Natural killer cell (primary cell): ENCODE data around the gene ZMIZ1. TPM values are rescaled to one million over a fixed set of nuclear protein-coding genes. Genes with fewer than 3 reads are reported as not detected.

ENCODE experiments used
- ATAC-seq, 3 donors: fragments of 150-1000 bp in 2 of 3; fragments of 200-7000 bp in 1 of 3; cut with Tn5 transposase; 1 replicate in 1 of 3; 2 replicates in 2 of 3; pipeline ENCODE4 v1.10.0; 2021; ENCODE audit warnings: mild to moderate bottlenecking in 2 of 3, moderate library complexity in 2 of 3
- DNase-seq, 2 donors: peaks; one replicate each; pipeline versions ENCODE4 v3.0.0 to v3.0.0-alpha.2; 2013 to 2021; ENCODE audit warnings: mixed read lengths in 1 of 2
- H3K27ac ChIP-seq: one replicate; pipeline ENCODE4 v1.5.1; 2013; ENCODE audit warnings: mild to moderate bottlenecking, low read length
- H3K27me3 ChIP-seq: one replicate; pipeline ENCODE4 v1.6.1; 2013; ENCODE audit warnings: low read length; ENCODE audit not compliant: control insufficient read depth, insufficient read depth
- H3K36me3 ChIP-seq: one replicate; pipeline ENCODE4 v1.6.1; 2013; ENCODE audit warnings: low read length; ENCODE audit not compliant: control insufficient read depth, insufficient read depth
- H3K4me1 ChIP-seq: one replicate; pipeline ENCODE4 v1.6.1; 2013; ENCODE audit warnings: low read length; ENCODE audit not compliant: control insufficient read depth, insufficient read depth
- H3K4me3 ChIP-seq: one replicate; pipeline ENCODE4 v1.5.1; 2013; ENCODE audit warnings: low read length
- H3K9me3 ChIP-seq: one replicate; pipeline ENCODE4 v1.6.1; 2013; ENCODE audit warnings: low read length; ENCODE audit not compliant: control insufficient read depth, insufficient read depth
- H3K27ac Mint-ChIP-seq, 2 donors: one replicate each; pipeline ENCODE4 v1.8.0; 2022; ENCODE audit warnings: mild to moderate bottlenecking in 2 of 2, mixed read lengths in 2 of 2, moderate library complexity in 1 of 2
- H3K27me3 Mint-ChIP-seq, 2 donors: one replicate each; pipeline ENCODE4 v1.8.0; 2022; ENCODE audit warnings: low read depth in 2 of 2, mixed read lengths in 2 of 2
- H3K36me3 Mint-ChIP-seq: one replicate; pipeline ENCODE4 v1.8.0; 2022; ENCODE audit warnings: mixed read lengths
- H3K4me1 Mint-ChIP-seq, 2 donors: one replicate each; pipeline ENCODE4 v1.8.0; 2022; ENCODE audit warnings: mixed read lengths in 2 of 2
- H3K4me3 Mint-ChIP-seq: one replicate; pipeline ENCODE4 v1.8.0; 2022; ENCODE audit warnings: mild to moderate bottlenecking, moderate library complexity, mixed read lengths
- H3K9me3 Mint-ChIP-seq, 2 donors: one replicate each; pipeline ENCODE4 v1.8.0; 2022; ENCODE audit warnings: mixed read lengths in 2 of 2
- WGBS: methylation state at CpG from one replicate; pipeline ENCODE4 v1.1.7; 2013; ENCODE audit warnings: missing lambda C conversion rate; ENCODE audit not compliant: insufficient coverage; 5-methylcytosine and 5-hydroxymethylcytosine counted together
- intact Hi-C: fragments of 100-400 bp; cut with micrococcal nuclease; formaldehyde crosslinking; loops from one replicate; pipeline ENCODE4 v1.14.2; 2022
- total RNA-seq, 4 donors: library from RNA; stranded (reverse); fragments of 120-200 nt in 1 of 4; gene quantifications; one replicate each; pipeline versions ENCODE4 v1.2.3 to v1.2.4, GENCODE V29; 2013 to 2022
- TF ChIP-seq, protein P1 (sequence below): fragments of 200-600 bp; IDR thresholded peaks from one replicate; pipeline ENCODE4 v1.8.0; 2022; ENCODE audit warnings: antibody characterized with exemption

Gene ZMIZ1
- total RNA-seq, 3 donors from 2014 or later (not counting 1 experiment from before 2014, with no cell fraction given) = 36.5 to 51.5 (median 37.9) TPM

DNA sequence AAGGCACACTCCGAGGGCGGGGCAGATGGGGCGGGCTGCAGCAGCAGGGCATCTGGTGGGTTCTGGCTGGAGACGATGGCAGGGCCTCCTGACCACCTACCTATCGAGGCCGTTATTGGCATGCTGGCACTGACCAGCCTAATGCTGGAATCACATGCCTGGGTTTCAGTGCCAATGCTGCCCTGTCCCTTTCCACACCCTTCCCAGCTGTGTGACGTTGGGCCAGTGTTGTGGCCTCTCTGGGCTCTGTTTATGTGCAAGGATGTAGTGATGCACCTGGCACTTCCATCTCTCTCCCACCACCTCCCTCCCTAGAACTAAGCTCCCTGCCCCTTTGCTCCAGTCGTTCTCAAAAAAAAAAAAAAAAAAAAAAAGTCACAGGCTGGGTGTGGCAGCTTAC, 132.9 kb downstream of the ZMIZ1 start:
- Mint-ChIP-seq H3K36me3 (no peaks in the 10 kb centered on the region), H3K4me1 (peaks cover 0 to 9% of the 10 kb centered on the region in 2 donors), H3K4me3 (no peak overlapping the region), H3K9me3 (no peaks in the 10 kb centered on the region), H3K27me3 (no peaks in the 10 kb centered on the region), H3K27ac (no peak overlapping the region)
- WGBS = 91% methylated on average over 8 of the region's 8 CpGs
- Histone ChIP-seq H3K4me1 (peaks cover 4% of the 10 kb centered on the region), H3K27ac (no peak overlapping the region), H3K4me3 (no peak overlapping the region), H3K9me3 (no peaks in the 10 kb centered on the region), H3K36me3 (no peaks in the 10 kb centered on the region), H3K27me3 (no peaks in the 10 kb centered on the region)
- DNase-seq (no peak), ATAC-seq (no peak)
- TF ChIP-seq, protein P1, sequence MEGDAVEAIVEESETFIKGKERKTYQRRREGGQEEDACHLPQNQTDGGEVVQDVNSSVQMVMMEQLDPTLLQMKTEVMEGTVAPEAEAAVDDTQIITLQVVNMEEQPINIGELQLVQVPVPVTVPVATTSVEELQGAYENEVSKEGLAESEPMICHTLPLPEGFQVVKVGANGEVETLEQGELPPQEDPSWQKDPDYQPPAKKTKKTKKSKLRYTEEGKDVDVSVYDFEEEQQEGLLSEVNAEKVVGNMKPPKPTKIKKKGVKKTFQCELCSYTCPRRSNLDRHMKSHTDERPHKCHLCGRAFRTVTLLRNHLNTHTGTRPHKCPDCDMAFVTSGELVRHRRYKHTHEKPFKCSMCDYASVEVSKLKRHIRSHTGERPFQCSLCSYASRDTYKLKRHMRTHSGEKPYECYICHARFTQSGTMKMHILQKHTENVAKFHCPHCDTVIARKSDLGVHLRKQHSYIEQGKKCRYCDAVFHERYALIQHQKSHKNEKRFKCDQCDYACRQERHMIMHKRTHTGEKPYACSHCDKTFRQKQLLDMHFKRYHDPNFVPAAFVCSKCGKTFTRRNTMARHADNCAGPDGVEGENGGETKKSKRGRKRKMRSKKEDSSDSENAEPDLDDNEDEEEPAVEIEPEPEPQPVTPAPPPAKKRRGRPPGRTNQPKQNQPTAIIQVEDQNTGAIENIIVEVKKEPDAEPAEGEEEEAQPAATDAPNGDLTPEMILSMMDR = no peak
- intact Hi-C loops = no loop called here

DNA sequence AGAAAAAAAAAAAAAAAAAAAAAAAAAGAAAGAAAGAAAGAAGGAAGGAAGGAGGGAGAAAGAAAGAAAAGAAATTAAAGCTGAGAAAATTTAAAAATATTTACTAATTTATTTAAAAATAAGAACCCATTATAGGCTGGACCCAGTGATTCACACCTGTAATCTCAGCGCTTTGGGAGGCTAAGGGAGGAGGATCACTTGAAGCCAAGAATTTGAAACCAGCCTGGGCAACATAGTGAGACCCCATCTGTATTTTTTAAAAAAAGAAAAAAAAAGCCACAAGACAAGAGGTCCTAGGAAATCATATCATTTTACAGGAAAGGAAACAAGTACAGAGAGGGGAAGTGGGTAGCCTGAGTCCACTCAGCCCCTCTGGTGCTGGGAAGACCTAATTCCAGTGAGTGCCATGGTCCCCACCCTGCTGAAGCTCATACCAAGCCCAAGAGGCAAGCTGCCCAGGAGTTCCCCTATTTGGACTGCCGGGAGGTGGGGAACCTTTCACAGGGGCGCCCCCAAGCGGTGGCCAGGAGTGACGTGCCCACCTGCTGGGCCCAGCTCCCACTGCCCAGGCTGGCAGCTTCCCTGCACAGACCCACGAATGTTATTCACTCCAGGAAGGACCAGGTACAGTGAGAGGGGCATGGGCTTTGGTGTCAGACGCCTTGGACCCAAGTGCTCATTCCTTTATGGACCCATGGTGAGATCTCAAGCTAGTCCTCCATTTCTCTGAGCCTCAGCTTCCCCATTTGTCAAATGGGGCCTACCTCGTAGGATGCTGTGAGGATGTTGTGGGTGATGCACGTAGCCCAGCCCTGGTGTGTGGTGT, 133.6 kb downstream of the ZMIZ1 start:
- Mint-ChIP-seq H3K27ac (no peak overlapping the region), H3K36me3 (no peaks in the 10 kb centered on the region), H3K27me3 (no peaks in the 10 kb centered on the region), H3K4me3 (no peak overlapping the region), H3K4me1 (peaks cover 0 to 9% of the 10 kb centered on the region in 2 donors), H3K9me3 (no peaks in the 10 kb centered on the region)
- intact Hi-C loops = no loop called here
- Histone ChIP-seq H3K9me3 (no peaks in the 10 kb centered on the region), H3K36me3 (no peaks in the 10 kb centered on the region), H3K27ac (no peak overlapping the region), H3K4me1 (no peaks in the 10 kb centered on the region), H3K27me3 (no peaks in the 10 kb centered on the region), H3K4me3 (no peak overlapping the region)
- peak in 1 of 2 donors; percentile 51 for DNase-seq
- WGBS = 62% methylated on average over 8 of the region's 9 CpGs
- peak in 1 of 3 donors; percentile 46 for ATAC-seq
- TF ChIP-seq, protein P1 = peak; percentile 15

- H3K4me3 ChIP-seq = no peak overlapping the region
- WGBS = 90% methylated on average over 13 of the region's 13 CpGs
- no peaks in the 10 kb centered on the region for H3K36me3 Mint-ChIP-seq
- no peak overlapping the region for H3K4me3 Mint-ChIP-seq
- H3K4me1 ChIP-seq = no peaks in the 10 kb centered on the region
- no peak overlapping the region for H3K27ac Mint-ChIP-seq
- H3K27me3 Mint-ChIP-seq = no peaks in the 10 kb centered on the region
- ATAC-seq = no peak
- no peaks in the 10 kb centered on the region for H3K36me3 ChIP-seq
- DNase-seq = no peak
- TF ChIP-seq, protein P1 = no peak
- no peaks in the 10 kb centered on the region for H3K27me3 ChIP-seq
- peaks cover 0 to 9% of the 10 kb centered on the region in 2 donors for H3K4me1 Mint-ChIP-seq
- H3K9me3 Mint-ChIP-seq = no peaks in the 10 kb centered on the region
- intact Hi-C loops = no loop called here
- H3K9me3 ChIP-seq = no peaks in the 10 kb centered on the region
- H3K27ac ChIP-seq = no peak overlapping the region
Observed at GRCh38 chr10:79203014-79203644, 134.4 kb downstream of the ZMIZ1 start.
